ENCODE data around the gene ACBD4. TPM values are rescaled to one million over a fixed set of nuclear protein-coding genes. Genes with fewer than 3 reads are reported as not detected.

Gene ACBD4
- total RNA-seq, 1 experiment from 2014 or later: 9.7 TPM

- Histone ChIP-seq H3K4me1 (ENCODE audit: insufficient read depth, low read length) (peaks cover 2% of the 10 kb centered on the region; the same call in 1 of the 2 replicates), H3K9ac (ENCODE audit: extremely low read depth, insufficient read length, low read length) (no peak overlapping the region), H3K14ac (ENCODE audit: insufficient read depth, low read length) (no peak overlapping the region), H3K9me3 (ENCODE audit: control insufficient read depth, low read depth, low read length) (no peaks in the 10 kb centered on the region), H3K27ac (ENCODE audit: insufficient read length, low read depth, low read length) (no peak overlapping the region), H3K79me2 (ENCODE audit: insufficient read depth, low read length) (no peaks in the 10 kb centered on the region), H2BK12ac (ENCODE audit: insufficient read length, low read depth, low read length) (no peak overlapping the region), H3K79me1 (ENCODE audit: insufficient read depth, low read depth, low read length, poor library complexity, severe bottlenecking) (no peaks in the 10 kb centered on the region), H2BK15ac (ENCODE audit: low read depth, low read length) (no peak overlapping the region), H2BK120ac (ENCODE audit: low read depth, low read length, poor library complexity, severe bottlenecking) (no peak overlapping the region), H2AK5ac (ENCODE audit: insufficient read length, low read length) (no peak overlapping the region), H3K23ac (ENCODE audit: insufficient read length, low read depth, low read length) (no peak overlapping the region), H2BK20ac (ENCODE audit: low read depth, low read length, poor library complexity, severe bottlenecking) (no peak overlapping the region), H4K5ac (ENCODE audit: insufficient read length, low read depth, low read length) (no peak overlapping the region), H3K18ac (ENCODE audit: insufficient read length, low read depth, low read length) (no peak overlapping the region), H3T11ph (ENCODE audit: low read length) (no peak overlapping the region), H3K4me2 (ENCODE audit: insufficient read depth, insufficient read length, low read length) (no peak overlapping the region), H2BK5ac (ENCODE audit: insufficient read length, low read length) (no peak overlapping the region), H3K4ac (ENCODE audit: low read depth, low read length) (no peak overlapping the region), H4K91ac (ENCODE audit: insufficient read length, low read depth, low read length) (no peak overlapping the region), H2AFZ (ENCODE audit: low read length) (no peak overlapping the region), H3K23me2 (ENCODE audit: insufficient read length, low read depth, low read length, poor library complexity, severe bottlenecking) (no peaks in the 10 kb centered on the region), H3K56ac (ENCODE audit: insufficient read length, low read depth, low read length) (no peak overlapping the region), H4K20me1 (ENCODE audit: control insufficient read depth, insufficient read depth, insufficient read length) (no peaks in the 10 kb centered on the region), H3K27me3 (ENCODE audit: insufficient read depth, low read length) (no peaks in the 10 kb centered on the region), H4K8ac (replicated peaks; ENCODE audit: insufficient read length, low read depth, low read length) (no peak overlapping the region)
- no CpG with 5 or more reads among the region's 5 CpGs for WGBS (ENCODE audit: extremely low coverage, insufficient read length, low lambda C conversion rate)
- TF ChIP-seq CTCF (conservative IDR thresholded peaks at IDR 0.05): no peak
- H3K36me3 Mint-ChIP-seq (ENCODE audit: insufficient read depth in 1 of 3, low read depth in 3 of 3): peaks cover 31 to 88% (median 69%) of the 10 kb centered on the region in 3 experiments
- peaks cover 11 to 12% of the 10 kb centered on the region in 2 experiments for H3K4me1 Mint-ChIP-seq
- no peak for DNase-seq
- H3K9me3 Mint-ChIP-seq: no peaks in the 10 kb centered on the region
- H3K27ac Mint-ChIP-seq: peak overlapping the region in 2 of 3 experiments; percentile 44; a peak in 3 of 7 replicates
- H3K27me3 Mint-ChIP-seq (ENCODE audit: low read depth): no peaks in the 10 kb centered on the region
- no peak overlapping the region for H3K4me3 Mint-ChIP-seq
Observed at GRCh38 chr17:45087978-45088377, 47.5 kb upstream of the ACBD4 start.

All from H9 (cell line).